ENCODE results near the gene CCDC73. TPM values are rescaled to one million over a fixed set of nuclear protein-coding genes. Genes with fewer than 3 reads are reported as not detected.

The CCDC73 gene
- total RNA-seq, 1 experiment from 2014 or later, result 0.04 TPM

DNA sequence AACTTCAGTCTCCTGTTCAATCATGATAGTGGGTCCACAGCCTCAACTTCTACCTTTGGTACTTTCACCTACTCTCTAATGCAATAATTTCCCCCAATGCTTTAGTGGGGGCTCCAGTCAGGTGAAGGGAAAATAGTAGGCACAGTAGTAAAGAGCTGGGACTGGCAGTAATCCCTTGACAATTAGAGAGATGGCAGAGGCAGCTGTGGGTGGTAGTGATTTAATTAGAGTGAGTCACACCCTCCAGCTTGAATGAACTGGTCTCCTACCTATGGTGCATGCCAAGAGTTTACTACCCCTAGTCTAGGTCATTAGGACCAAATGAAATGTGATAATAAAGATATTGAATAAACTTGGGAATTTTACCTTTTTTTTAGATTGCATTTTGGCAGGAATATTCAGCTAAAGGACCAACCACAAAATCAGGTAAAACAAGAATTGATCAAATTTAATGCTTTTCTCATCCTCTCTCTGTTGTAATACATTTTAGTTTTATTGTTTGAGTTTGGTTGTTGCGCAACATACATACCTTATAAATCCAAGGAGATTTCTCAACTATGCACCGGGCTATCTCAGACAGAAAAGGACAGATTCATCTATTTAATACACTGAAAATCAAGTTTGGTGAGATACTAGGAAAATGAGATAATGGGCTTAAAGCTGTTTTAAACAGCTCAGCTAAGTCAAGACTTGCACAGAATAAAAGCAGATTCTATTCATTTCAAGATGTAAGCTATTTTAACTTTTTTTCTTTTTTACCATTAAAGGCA, 44.2 kb upstream of the CCDC73 start:
- Histone ChIP-seq H3K23me2 (ENCODE audit: insufficient read length, low read depth, low read length, poor library complexity, severe bottlenecking) (no peaks in the 10 kb centered on the region), H3K4ac (ENCODE audit: low read depth, low read length) (no peak overlapping the region), H3K18ac (ENCODE audit: insufficient read length, low read depth, low read length) (no peak overlapping the region), H2BK20ac (ENCODE audit: low read depth, low read length, poor library complexity, severe bottlenecking) (no peak overlapping the region), H4K5ac (ENCODE audit: insufficient read length, low read depth, low read length) (no peak overlapping the region), H2BK120ac (ENCODE audit: low read depth, low read length, poor library complexity, severe bottlenecking) (no peak overlapping the region), H3K27ac (ENCODE audit: insufficient read length, low read depth, low read length) (no peak overlapping the region), H2BK15ac (ENCODE audit: low read depth, low read length) (no peak overlapping the region), H4K91ac (ENCODE audit: insufficient read length, low read depth, low read length) (no peak overlapping the region), H3T11ph (ENCODE audit: low read length) (no peak overlapping the region), H3K4me2 (ENCODE audit: insufficient read depth, insufficient read length, low read length) (no peak overlapping the region), H3K9me3 (ENCODE audit: control insufficient read depth, low read depth, low read length) (no peaks in the 10 kb centered on the region), H2BK12ac (ENCODE audit: insufficient read length, low read depth, low read length) (no peak overlapping the region), H3K27me3 (ENCODE audit: insufficient read depth, low read length) (no peaks in the 10 kb centered on the region), H3K9ac (ENCODE audit: extremely low read depth, insufficient read length, low read length) (no peak overlapping the region), H4K20me1 (ENCODE audit: control insufficient read depth, insufficient read depth, insufficient read length) (no peaks in the 10 kb centered on the region), H3K14ac (ENCODE audit: insufficient read depth, low read length) (no peak overlapping the region), H3K56ac (ENCODE audit: insufficient read length, low read depth, low read length) (no peak overlapping the region), H3K23ac (ENCODE audit: insufficient read length, low read depth, low read length) (no peak overlapping the region), H2BK5ac (ENCODE audit: insufficient read length, low read length) (no peak overlapping the region), H2AK5ac (ENCODE audit: insufficient read length, low read length) (no peak overlapping the region), H3K79me2 (ENCODE audit: insufficient read depth, low read length) (no peaks in the 10 kb centered on the region), H3K79me1 (ENCODE audit: insufficient read depth, low read depth, low read length, poor library complexity, severe bottlenecking) (no peaks in the 10 kb centered on the region), H3K4me1 (ENCODE audit: insufficient read depth, low read length) (no peaks in the 10 kb centered on the region), H2AFZ (ENCODE audit: low read length) (no peak overlapping the region), H4K8ac (replicated peaks; ENCODE audit: insufficient read length, low read depth, low read length) (no peak overlapping the region)
- Mint-ChIP-seq H3K36me3 (ENCODE audit: insufficient read depth in 1 of 3, low read depth in 3 of 3) (no peaks in the 10 kb centered on the region), H3K9me3 (no peaks in the 10 kb centered on the region), H3K4me1 (peaks cover 11 to 15% of the 10 kb centered on the region in 2 experiments), H3K27ac (no peak overlapping the region), H3K4me3 (no peak overlapping the region), H3K27me3 (ENCODE audit: low read depth) (no peaks in the 10 kb centered on the region)
- WGBS (ENCODE audit: extremely low coverage, insufficient read length, low lambda C conversion rate), result no CpG with 5 or more reads among the region's 2 CpGs
- no peak for TF ChIP-seq CTCF (conservative IDR thresholded peaks at IDR 0.05)
- no peak for DNase-seq
